Left renal pelvis (tissue), 4 donors: Measurements from ENCODE around the gene CTTNBP2. TPM values are rescaled to one million over a fixed set of nuclear protein-coding genes. Genes with fewer than 3 reads are reported as not detected.

Source experiments
- DNase-seq, 4 donors: peaks; one replicate each; pipeline ENCODE4 v3.0.0-alpha.2; 2013; ENCODE audit warnings: low read depth in 4 of 4, low spot score in 3 of 4
- polyA plus RNA-seq, 4 donors: library from polyadenylated mRNA; unstranded; fragments of 120-200 nt; gene quantifications; one replicate each; pipeline ENCODE4 v1.2.1, GENCODE V29; 2013; ENCODE audit not compliant: insufficient read length in 4 of 4

CTTNBP2 gene
- polyA plus RNA-seq, 4 donors, result 5.0 to 29.7 (median 27.5) TPM

DNA sequence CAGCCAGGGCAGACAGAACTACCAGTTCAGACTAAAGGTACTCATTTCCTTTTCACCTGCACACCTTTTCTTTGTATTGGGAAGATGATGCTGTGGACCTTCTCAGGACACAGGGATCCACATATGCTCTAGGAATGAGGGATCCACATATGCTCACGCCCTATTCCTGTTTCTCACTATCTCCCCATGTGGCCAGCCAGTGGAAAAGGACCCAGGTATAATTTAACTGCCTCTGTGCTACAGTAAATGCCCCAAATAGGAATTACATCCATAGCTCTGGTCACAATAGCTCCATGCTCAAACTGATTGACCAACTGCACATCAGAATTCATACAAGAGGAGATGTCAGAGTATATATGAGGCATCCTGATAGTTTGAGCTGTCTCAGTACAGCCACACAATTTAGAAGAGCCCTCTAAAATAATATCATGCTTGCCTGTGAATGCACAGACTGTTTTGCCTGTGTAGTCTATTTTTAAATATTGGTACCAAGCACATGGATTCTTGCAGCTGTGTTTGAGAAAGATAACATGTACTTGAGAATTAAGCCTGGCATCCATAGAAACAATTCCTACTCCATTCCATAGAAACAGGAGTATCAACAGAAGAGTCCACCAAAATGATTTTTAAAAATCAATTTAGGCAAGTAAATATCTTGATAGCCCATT, 43.7 kb downstream of the CTTNBP2 start:
- DNase-seq, result no peak

DNA sequence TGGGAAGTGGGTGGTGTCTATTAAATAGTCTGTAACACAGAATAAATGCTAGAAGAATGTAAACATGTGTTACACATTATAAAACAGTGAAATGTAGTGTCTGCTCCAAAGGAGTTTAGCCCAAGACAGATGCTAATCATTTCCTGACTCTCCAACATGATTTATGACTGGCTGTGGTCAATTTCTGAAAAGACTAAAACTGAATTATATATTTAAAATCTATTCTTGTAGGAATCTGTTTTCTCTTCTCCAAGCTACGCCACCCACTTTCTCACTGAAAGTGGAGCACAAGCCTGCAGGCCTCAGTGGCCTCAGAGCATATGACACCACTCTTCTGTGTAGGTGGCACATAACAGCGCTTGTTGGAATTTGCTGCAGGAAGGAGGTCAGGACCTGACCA, 44.4 kb downstream of the CTTNBP2 start:
- no peak for DNase-seq

- no peak for DNase-seq
Measured at GRCh38 chr7:117827862-117828261, 45.4 kb downstream of the CTTNBP2 start.

DNA sequence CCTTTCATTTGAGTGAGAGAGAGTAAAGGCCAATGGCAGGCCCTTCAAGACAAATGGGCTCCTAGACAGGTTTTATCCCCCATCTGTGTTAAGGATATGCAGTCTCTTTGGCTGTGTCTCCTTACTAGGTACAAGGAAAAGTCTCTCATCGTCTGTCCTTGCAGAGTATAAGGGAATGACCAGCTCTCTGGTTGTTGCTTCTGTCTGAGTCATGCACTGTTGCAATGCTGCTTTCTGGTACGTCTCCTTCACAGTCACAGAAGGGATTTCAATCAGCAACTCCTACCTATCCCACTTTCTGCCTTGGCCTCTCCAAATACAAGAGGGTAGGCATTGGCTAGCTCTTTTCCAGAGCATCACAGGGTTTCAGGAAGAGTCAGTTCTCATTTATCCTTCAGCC, 48.1 kb downstream of the CTTNBP2 start:
- DNase-seq, result no peak

- no peak for DNase-seq
Measured at GRCh38 chr7:117824592-117824991, 48.6 kb downstream of the CTTNBP2 start.

DNA sequence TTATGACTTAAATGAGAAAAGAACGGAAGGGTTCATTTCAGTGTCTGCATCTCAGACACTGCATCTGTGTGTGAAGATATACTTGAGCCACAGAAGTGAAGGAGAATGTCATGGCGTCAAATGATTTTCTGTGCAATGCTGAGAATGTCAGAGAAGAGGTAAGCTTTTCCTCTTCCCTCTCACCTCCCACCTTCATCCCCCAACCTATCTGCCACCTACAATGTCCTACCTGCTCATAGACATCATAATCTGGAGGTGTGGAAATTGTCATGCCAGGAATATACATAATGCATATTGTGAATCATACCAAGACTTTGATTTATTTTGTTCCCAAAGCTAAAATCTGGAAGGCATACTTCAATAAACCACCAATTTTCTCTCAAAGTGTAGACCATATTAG, 53.7 kb downstream of the CTTNBP2 start:
- no peak for DNase-seq

- DNase-seq, result no peak
Measured at GRCh38 chr7:117818232-117818631, 55.0 kb downstream of the CTTNBP2 start.

DNA sequence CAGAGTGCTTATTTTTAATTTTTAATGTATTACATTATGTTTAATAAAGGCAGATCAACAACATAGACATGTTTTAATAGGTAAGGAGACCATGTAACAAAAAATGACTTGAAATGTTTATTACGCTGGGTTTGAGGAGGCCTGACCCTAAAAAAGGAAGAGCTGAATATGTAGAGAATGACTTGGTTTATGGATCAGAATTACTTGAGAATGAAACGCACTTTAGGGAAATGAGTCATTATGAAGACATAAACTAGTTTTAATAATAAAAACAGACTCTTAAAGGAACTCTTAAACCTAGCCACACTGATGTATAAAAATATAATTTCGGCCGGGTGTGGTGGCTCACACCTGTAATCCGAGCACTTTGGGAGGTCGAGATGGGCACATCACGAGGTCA, 56.5 kb downstream of the CTTNBP2 start:
- no peak for DNase-seq

DNA sequence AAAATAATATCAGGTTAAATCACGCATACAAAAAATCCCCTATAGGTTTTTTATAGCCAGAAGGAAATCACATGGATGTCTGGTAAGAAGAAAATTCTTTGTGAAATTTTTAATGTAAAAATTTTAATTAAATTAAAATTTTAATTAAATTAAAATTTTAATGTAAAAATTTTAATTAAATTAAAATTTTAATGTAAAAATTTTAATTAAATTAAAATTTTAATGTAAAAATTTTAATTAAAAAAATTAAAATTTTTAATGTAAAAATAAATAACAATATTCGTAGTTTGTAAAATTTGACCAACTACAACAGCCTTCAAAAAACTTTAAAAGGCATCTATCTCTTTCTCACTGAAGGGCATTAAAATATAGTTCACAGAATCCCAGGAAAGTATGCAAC, 61.5 kb downstream of the CTTNBP2 start:
- DNase-seq, result no peak

GRCh38 chr7:117810642-117811512, 62.4 kb downstream of the CTTNBP2 start:
- DNase-seq, result no peak

GRCh38 chr7:117809958-117810357, 63.3 kb downstream of the CTTNBP2 start:
- DNase-seq, result no peak

DNA sequence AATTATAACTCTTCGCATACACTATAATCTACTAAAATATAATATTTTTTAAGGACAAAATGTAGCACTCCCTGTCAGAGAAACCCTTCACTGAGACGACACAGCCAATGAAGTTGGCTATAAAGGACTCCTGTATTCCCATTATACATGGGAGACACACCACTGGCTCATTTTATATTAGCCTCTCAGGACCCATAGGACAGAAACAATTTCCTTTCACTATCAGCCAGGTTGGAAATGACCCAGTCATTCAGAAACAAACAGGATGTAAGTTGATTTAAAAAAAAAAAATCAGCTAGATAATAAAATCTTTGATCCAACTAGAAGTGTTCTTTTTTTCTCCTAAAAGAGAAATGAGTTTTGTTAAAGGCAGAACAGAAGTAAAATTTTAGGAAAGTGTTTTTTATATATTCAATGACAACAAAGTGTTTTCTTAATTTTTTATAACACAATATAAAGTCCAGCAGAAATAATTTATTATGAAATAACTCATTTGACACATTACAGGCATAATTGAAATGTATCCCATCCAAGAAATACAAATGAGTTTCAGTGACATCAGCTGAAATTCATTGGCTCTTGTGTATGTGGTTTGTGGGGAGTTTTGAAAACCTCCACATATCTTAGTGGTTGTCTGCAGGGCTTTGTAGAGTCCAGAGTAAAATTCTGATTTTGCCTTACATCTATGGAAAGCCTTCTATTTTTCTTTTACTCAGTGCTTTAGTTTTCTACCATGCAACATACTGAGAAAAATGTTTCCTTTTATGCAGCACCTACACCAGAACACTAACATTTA, 64.1 kb downstream of the CTTNBP2 start:
- DNase-seq, result no peak

DNA sequence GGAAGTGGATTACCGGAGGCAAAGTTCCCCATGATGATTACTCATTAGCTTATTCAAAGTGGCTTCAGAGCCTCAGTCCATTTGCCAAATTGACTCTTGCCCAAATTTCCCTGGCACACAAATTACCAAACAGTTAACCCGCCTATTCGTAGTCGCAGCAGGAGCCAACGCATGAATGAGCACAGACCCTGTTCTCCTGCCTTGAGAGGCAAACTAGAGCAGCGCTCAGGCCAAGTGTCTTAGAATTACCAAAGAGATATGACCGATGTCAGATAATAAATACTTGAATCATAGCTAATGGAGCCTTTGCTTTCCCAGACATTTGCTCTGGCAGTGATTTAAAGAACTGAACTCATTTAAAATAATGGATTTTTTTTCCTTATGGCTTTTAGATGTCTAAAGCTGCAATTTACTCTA, 64.9 kb downstream of the CTTNBP2 start:
- DNase-seq, result no peak

DNA sequence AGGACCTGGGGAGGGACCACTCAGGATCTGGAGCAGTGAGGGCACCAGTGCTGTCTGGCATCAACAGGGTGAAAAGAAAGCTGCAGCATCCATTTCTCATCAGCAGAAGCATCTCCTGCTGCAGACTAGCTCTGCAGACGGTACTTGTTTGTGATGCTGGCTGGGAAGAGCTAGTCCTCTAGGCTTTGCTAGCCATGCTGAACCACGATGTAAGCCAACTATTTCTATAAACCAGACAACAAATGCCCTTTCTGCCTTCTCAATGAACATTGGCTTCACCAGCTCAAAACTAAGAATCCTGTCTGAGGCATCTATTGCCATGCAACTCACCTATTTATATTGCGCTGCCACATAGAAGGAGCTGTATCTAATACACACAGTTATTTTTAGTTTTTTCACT, 65.6 kb downstream of the CTTNBP2 start:
- no peak for DNase-seq

DNA sequence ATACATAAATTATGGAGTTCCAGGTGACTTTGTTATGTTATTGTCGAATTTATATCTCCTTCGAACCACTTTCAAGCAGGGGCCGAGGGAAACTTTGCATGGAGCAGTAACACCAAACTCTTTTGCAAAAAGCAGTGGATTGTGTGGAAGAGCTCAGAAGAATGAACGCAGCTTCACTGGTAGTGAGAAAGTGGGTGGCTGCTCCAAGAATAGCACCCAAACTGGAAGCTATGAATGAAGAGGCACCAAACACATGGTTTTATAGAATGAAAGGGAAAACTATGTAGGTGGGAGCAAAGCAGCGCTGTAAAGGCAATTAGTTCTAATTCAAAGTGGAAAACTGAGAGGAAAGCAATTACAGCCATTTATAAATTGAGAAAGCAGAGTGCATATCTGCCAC, 67.2 kb downstream of the CTTNBP2 start:
- no peak for DNase-seq

DNA sequence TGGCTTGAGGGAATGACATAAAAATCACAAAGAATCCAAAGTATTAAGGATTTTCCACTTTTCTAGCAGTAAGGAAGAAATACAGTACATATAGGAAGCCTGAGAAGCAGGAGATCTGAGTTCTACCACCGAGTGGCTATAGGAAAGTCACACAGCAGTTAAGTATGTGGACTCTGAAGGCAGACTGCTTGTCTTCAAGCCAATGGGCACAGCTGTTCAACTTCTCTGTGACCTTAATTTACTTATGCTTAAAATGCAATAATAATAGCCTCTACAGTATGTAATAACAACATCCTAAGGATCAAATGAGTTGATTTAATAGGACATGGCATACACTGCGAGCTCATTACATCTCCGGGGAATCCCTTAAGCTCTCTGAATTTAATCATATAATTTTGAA, 68.0 kb downstream of the CTTNBP2 start:
- DNase-seq, result no peak

- no peak for DNase-seq
Measured at GRCh38 chr7:117803476-117803875, 69.8 kb downstream of the CTTNBP2 start.

GRCh38 chr7:117802660-117803059, 70.6 kb downstream of the CTTNBP2 start:
- no peak for DNase-seq

DNA sequence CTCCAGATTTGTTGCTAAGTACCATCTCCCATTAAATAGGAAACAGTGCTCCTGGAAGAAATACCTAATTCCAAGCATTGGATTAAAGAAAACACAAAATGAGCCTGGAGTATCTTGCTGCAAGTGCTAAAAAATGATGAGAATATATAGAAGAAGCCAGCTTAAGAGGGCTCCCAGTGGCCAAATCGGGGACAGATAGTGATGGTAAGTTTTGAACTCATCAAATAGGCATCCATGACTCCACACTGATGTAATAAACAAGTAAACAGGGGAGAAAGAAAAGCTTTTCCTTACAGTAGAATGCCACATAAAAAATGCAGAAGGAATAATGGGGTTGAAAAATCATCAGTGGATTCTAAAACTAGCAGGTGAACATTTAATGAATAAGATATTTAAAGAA, 72.4 kb downstream of the CTTNBP2 start:
- DNase-seq, result no peak

DNA sequence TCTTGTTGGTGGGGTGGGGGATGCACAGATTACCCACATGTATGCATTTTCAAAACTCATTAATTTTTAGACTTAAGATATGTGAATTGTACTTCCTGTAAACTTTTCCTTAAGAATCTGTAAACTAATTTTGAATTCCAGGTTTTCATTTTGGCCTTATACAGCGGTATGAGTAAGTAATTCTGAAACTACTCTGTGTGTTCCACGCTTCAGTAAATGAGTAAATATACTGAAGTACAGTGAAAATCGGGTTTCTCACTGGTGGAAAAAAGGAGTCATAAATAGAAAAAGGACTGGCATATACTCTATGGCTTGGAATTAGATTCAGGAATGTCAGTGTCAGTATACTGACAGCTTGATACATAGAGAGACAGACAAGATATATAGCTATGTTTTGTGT, 72.8 kb downstream of the CTTNBP2 start:
- DNase-seq, result no peak

- no peak for DNase-seq
Measured at GRCh38 chr7:117796889-117797288, 76.4 kb downstream of the CTTNBP2 start.
